GM12878 (cell line): ENCODE measurements around the gene CROCC. TPM values are rescaled to one million over a fixed set of nuclear protein-coding genes. Genes with fewer than 3 reads are reported as not detected.

Experiments
- ATAC-seq: fragments of 200-7000 bp; cut with Tn5 transposase; 3 replicates; pipeline ENCODE4 v1.9.1; 2020; ENCODE audit warnings: mild to moderate bottlenecking, moderate library complexity
- BruUV-seq: library from RNA; stranded (reverse); fragments of 400-500 nt; replicated peaks from 2 replicates; lab custom pipeline; 2021; lab: Mats Ljungman, UMichigan
- CTCF ChIA-PET: fragments of 300-600 bp; sonication (Branson Sonifier 250); formaldehyde crosslinking; extraction: SDS; loops from one replicate; lab custom pipeline; 2021; ENCODE audit warnings: inconsistent platforms; lab: Yijun Ruan, JAX
- POLR2A ChIA-PET: fragments of 350-600 bp; formaldehyde crosslinking; extraction: SDS; loops from one replicate; lab custom pipeline; 2021; ENCODE audit warnings: inconsistent platforms; lab: Charles Lee
- RAD21 ChIA-PET: fragments of 300-600 bp; sonication (Branson Sonifier 250); formaldehyde crosslinking; loops from one replicate; lab custom pipeline; 2023; ENCODE audit warnings: antibody characterized with exemption; ENCODE audit not compliant: unreplicated experiment; lab: Charles Lee
- SMC1A ChIA-PET: fragments of 300-600 bp; sonication (Branson Sonifier 250); formaldehyde crosslinking; loops from one replicate; lab custom pipeline; 2023; ENCODE audit not compliant: unreplicated experiment, uncharacterized antibody; lab: Charles Lee
- DNase-seq: peaks from one replicate; pipeline ENCODE4 v3.0.0-alpha.2; 2011; ENCODE audit warnings: low read depth, low spot score
- FAIRE-seq: peaks from 3 replicates; lab custom pipeline; 2011; peaks lifted over from hg19 to GRCh38; lab: Jason Lieb, UNC
- H2AFZ ChIP-seq: 2 replicates; pipeline ENCODE4 v1.6.0; 2011; ENCODE audit warnings: low read depth, low read length, control low read depth; ENCODE audit not compliant: control insufficient read depth
- H3K27ac ChIP-seq: 2 replicates; pipeline ENCODE4 v1.5.1; 2011; ENCODE audit warnings: control low read depth; ENCODE audit not compliant: control insufficient read depth, insufficient read depth
- H3K27me3 ChIP-seq, 2 experiments: replicated peaks in 1 of 2; 2 replicates each; pipeline versions ENCODE4 v1.6.0 to v1.6.1; 2011; ENCODE audit warnings: low read length in 1 of 2; ENCODE audit not compliant: control insufficient read depth in 2 of 2, insufficient read depth in 2 of 2
- H3K36me3 ChIP-seq, 2 experiments: 2 replicates each; pipeline ENCODE4 v1.5.1; 2011; ENCODE audit warnings: low read length in 1 of 2; ENCODE audit not compliant: control insufficient read depth in 2 of 2, insufficient read depth in 2 of 2
- H3K4me1 ChIP-seq: 2 replicates; pipeline ENCODE4 v1.6.1; 2011; ENCODE audit warnings: mild to moderate bottlenecking, low read length, moderate library complexity, mixed read lengths; ENCODE audit not compliant: control insufficient read depth, insufficient read depth
- H3K4me2 ChIP-seq: 2 replicates; pipeline ENCODE4 v1.6.0; 2011; ENCODE audit warnings: control low read depth; ENCODE audit not compliant: control insufficient read depth, insufficient read depth
- H3K4me3 ChIP-seq: fragments of 200-600 bp; sonication (generic); 2 replicates; pipeline ENCODE4 v1.5.1; 2016
- H3K79me2 ChIP-seq: 2 replicates; pipeline ENCODE4 v1.6.0; 2011; ENCODE audit warnings: low read length; ENCODE audit not compliant: control insufficient read depth, insufficient read depth
- H3K9ac ChIP-seq: 2 replicates; pipeline ENCODE4 v1.8.0; 2011; ENCODE audit warnings: low read length, control low read depth, mixed read lengths; ENCODE audit not compliant: control insufficient read depth, insufficient read depth
- H3K9me3 ChIP-seq: replicated peaks from 3 replicates; pipeline ENCODE4 v1.5.1; 2011; ENCODE audit warnings: mild to moderate bottlenecking, low read length; ENCODE audit not compliant: control insufficient read depth, insufficient read depth
- H4K20me1 ChIP-seq: 2 replicates; pipeline ENCODE4 v1.6.0; 2011; ENCODE audit not compliant: control insufficient read depth, insufficient read depth
- ATF7 ChIP-seq: fragments of 450-650 bp; IDR thresholded peaks from 2 replicates; pipeline ENCODE4 v1.6.1; 2016; ENCODE audit warnings: low read depth, mild to moderate bottlenecking
- CBX3 ChIP-seq: fragments of 200-600 bp; sonication (generic); IDR thresholded peaks from 2 replicates; pipeline ENCODE4 v1.6.1; 2016; ENCODE audit warnings: low read depth, borderline replicate concordance
- E2F4 ChIP-seq: IDR thresholded peaks from 2 replicates; pipeline ENCODE4 v1.6.1; 2012; ENCODE audit warnings: low read depth, low read length, improper control_type of control experiment
- EED ChIP-seq: sonication (generic); IDR thresholded peaks from 2 replicates; pipeline ENCODE4 v1.6.1; 2016; ENCODE audit warnings: antibody characterized with exemption, low read depth
- GATAD2B ChIP-seq: fragments of 450-650 bp; conservative IDR thresholded peaks from 2 replicates; pipeline ENCODE4 v1.6.1; 2017; ENCODE audit warnings: low read depth, mild to moderate bottlenecking, moderate library complexity
- KAT2A ChIP-seq: conservative IDR thresholded peaks from 2 replicates; pipeline ENCODE4 v1.6.1; 2011; ENCODE audit warnings: low read depth, low read length; ENCODE audit not compliant: control insufficient read depth
- LARP7 ChIP-seq: fragments of 450-650 bp; IDR thresholded peaks from 2 replicates; pipeline ENCODE4 v1.6.1; 2017; ENCODE audit warnings: mild to moderate bottlenecking
- NFXL1 ChIP-seq: fragments of 450-650 bp; IDR thresholded peaks from 2 replicates; pipeline ENCODE4 v1.6.1; 2017; ENCODE audit warnings: antibody characterized with exemption, mild to moderate bottlenecking, borderline replicate concordance
- SKIL ChIP-seq: fragments of 450-650 bp; IDR thresholded peaks from 2 replicates; pipeline ENCODE4 v1.6.1; 2017; ENCODE audit warnings: mild to moderate bottlenecking, low read depth, inconsistent platforms; ENCODE audit not compliant: poor library complexity, severe bottlenecking
- SPI1 ChIP-seq: IDR thresholded peaks from 2 replicates; pipeline ENCODE4 v1.6.1; 2011; ENCODE audit warnings: low read depth, mild to moderate bottlenecking, low read length, moderate library complexity, borderline replicate concordance; ENCODE audit not compliant: insufficient read depth
- ZNF207 ChIP-seq: fragments of 450-650 bp; IDR thresholded peaks from 2 replicates; pipeline ENCODE4 v1.6.1; 2014; ENCODE audit warnings: antibody characterized with exemption, mild to moderate bottlenecking, borderline replicate concordance
- ZNF217 ChIP-seq: fragments of 450-650 bp; IDR thresholded peaks from 2 replicates; pipeline ENCODE4 v1.6.1; 2017; ENCODE audit warnings: antibody characterized with exemption, mild to moderate bottlenecking
- WGBS: methylation state at CpG from one replicate; pipeline ENCODE4 v1.1.6; 2016; ENCODE audit warnings: low lambda C conversion rate; ENCODE audit not compliant: insufficient replicate concordance, insufficient coverage; ENCODE audit errors: missing lambda C conversion rate; 5-methylcytosine and 5-hydroxymethylcytosine counted together
- in situ Hi-C: fragments of 300-500 bp; cut with MboI; formaldehyde crosslinking; loops from 9 replicates; pipeline ENCODE4 v1.14.3; 2018; ENCODE audit warnings: mixed read lengths
- intact Hi-C: fragments of 100-400 bp; cut with micrococcal nuclease; formaldehyde crosslinking; loops from one replicate; pipeline ENCODE4 v1.14.2; 2022; ENCODE audit not compliant: unreplicated experiment
- polyA plus RNA-seq, 11 experiments: library from polyadenylated mRNA; depleted of rRNA in 4 of 11; unstranded in 6 of 11; stranded (reverse) in 5 of 11; fragments of >200 nt; fragmentation: Nextera tagmentation in 4 of 11; fragmentation: Illumina TruSeq in 1 of 11; extraction: Ambion mirVana in 4 of 11; extraction: Trizol in 1 of 11; gene quantifications; 1 replicate in 1 of 11; 2 replicates in 10 of 11; pipeline versions ENCODE4 v1.2.1 to v1.2.3, GENCODE V29; 2011 to 2016; ENCODE audit warnings: inconsistent platforms in 2 of 11, missing spikeins in 2 of 11, low read depth in 1 of 11
- total RNA-seq, 4 experiments: library from RNA; depleted of rRNA in 3 of 4; stranded (reverse); fragments of >200 nt in 3 of 4; fragmentation: Illumina TruSeq in 1 of 4; extraction: Trizol in 1 of 4; gene quantifications; 2 replicates each; pipeline versions ENCODE4 v1.2.1 to v1.2.3, GENCODE V29; 2013 to 2021
- TF ChIP-seq, protein P1 (sequence below): fragments of 450-650 bp; formaldehyde crosslinking; IDR thresholded peaks from 2 replicates; pipeline ENCODE4 v1.4.0; 2020; ENCODE audit warnings: mild to moderate bottlenecking, moderate library complexity

The CROCC gene
- total and polyA plus RNA-seq, 10 of the 15 experiments (the other 5 are each of a cell fraction or from before 2014, with no cell fraction given) = 0.04 to 5.5 (median 2.3) TPM

DNA sequence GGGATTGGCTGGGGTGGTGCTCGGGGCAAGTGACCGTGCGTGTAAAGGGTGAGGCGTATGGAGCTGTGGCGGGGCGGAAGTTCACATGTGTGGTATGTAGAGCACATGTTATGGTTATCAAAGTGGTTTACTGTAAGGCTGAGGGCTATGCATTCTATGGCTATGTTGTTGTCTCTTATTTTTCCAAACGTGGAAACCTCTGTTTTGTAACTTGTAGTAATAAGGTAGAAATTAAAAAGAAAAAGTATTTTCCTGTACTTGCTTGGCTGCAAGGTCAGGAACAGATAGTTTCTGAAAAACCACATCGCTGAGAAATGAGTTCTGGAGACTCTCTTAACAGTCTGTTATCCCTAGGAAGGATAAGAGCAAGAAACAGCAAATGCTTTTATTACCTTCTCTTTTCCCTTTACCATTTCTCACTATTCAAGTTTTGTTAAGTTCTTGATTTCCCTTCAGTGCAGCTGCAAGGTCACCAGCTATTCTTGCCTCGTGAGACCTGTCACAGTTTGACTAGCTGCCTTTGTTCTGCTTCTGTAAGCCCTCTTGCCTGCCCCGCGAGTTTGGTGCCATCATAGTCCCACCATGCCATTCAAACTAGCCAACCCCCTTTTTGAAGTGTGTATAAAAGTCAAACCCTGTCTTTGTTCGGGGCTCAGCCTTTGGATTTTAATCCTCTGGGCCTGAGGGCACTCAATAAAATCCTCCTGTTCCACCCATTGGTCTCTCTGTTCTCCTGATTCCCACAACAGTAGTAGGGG, 16.4 kb upstream of the CROCC start:
- peak; percentile 74 for DNase-seq
- no peaks in the 10 kb centered on the region for H3K36me3 ChIP-seq
- peak overlapping the region; percentile 98 for H3K9ac ChIP-seq
- ATAC-seq = peak; percentile 90
- POLR2A ChIA-PET = interaction anchor here (0.6 to 1.0 kb wide), 3 partner anchors 8 to 452 kb away, joined by 3 to 5 read pairs (median 5); partner anchors contain the start of gene RNU1-2
- peak overlapping the region; percentile 100 for H2AFZ ChIP-seq
- H3K4me2 ChIP-seq = peak overlapping the region; percentile 92
- RAD21 ChIA-PET = no interaction called here
- H3K4me1 ChIP-seq = peaks cover 10% of the 10 kb centered on the region; the same call in 1 of the 2 replicates
- no peaks in the 10 kb centered on the region; the same call in 2 of the 3 replicates for H3K9me3 ChIP-seq
- intact Hi-C loops (loop anchor here (1.0 kb wide), 1 partner anchor 9 kb away; no protein-coding TSS in a partner anchor), in situ Hi-C loops (no loop called here)
- SMC1A ChIA-PET = interaction anchor here (0.6 kb wide), 1 partner anchor 23 kb away, joined by 6 read pairs; no protein-coding TSS in a partner anchor
- 4% methylated on average over 12 of the region's 12 CpGs for WGBS
- no peaks in the 10 kb centered on the region for H3K27me3 ChIP-seq
- H4K20me1 ChIP-seq = no peaks in the 10 kb centered on the region
- no peak overlapping the region for H3K4me3 ChIP-seq
- CTCF ChIA-PET = interaction anchor here (1.5 to 1.8 kb wide), 2 partner anchors 55 to 141 kb away, joined by 4 read pairs; no protein-coding TSS in a partner anchor
- BruUV-seq = TSS peak; percentile 100
- no peaks in the 10 kb centered on the region for H3K79me2 ChIP-seq
- peak overlapping the region; percentile 100 for H3K27ac ChIP-seq
- FAIRE-seq = no peak
- TF ChIP-seq CBX3 = no peak
- peak; percentile 86 for TF ChIP-seq ATF7
- TF ChIP-seq ZNF217 = no peak
- TF ChIP-seq, protein P1, sequence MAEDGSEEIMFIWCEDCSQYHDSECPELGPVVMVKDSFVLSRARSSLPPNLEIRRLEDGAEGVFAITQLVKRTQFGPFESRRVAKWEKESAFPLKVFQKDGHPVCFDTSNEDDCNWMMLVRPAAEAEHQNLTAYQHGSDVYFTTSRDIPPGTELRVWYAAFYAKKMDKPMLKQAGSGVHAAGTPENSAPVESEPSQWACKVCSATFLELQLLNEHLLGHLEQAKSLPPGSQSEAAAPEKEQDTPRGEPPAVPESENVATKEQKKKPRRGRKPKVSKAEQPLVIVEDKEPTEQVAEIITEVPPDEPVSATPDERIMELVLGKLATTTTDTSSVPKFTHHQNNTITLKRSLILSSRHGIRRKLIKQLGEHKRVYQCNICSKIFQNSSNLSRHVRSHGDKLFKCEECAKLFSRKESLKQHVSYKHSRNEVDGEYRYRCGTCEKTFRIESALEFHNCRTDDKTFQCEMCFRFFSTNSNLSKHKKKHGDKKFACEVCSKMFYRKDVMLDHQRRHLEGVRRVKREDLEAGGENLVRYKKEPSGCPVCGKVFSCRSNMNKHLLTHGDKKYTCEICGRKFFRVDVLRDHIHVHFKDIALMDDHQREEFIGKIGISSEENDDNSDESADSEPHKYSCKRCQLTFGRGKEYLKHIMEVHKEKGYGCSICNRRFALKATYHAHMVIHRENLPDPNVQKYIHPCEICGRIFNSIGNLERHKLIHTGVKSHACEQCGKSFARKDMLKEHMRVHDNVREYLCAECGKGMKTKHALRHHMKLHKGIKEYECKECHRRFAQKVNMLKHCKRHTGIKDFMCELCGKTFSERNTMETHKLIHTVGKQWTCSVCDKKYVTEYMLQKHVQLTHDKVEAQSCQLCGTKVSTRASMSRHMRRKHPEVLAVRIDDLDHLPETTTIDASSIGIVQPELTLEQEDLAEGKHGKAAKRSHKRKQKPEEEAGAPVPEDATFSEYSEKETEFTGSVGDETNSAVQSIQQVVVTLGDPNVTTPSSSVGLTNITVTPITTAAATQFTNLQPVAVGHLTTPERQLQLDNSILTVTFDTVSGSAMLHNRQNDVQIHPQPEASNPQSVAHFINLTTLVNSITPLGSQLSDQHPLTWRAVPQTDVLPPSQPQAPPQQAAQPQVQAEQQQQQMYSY (CRISPR knock-in tag) = peak; percentile 99
- TF ChIP-seq SPI1 = no peak
- no peak for TF ChIP-seq LARP7
- TF ChIP-seq KAT2A = 0 out of 2 replicates have a peak, but pooled peaks have one; percentile 26
- no peak for TF ChIP-seq NFXL1
- peak; percentile 8 for TF ChIP-seq ZNF207
- TF ChIP-seq SKIL = no peak
- TF ChIP-seq GATAD2B = no peak
- TF ChIP-seq E2F4 = no peak
- peak; percentile 76 for TF ChIP-seq EED
